ENCODE data around the gene TAS1R2.

TAS1R2 gene

DNA sequence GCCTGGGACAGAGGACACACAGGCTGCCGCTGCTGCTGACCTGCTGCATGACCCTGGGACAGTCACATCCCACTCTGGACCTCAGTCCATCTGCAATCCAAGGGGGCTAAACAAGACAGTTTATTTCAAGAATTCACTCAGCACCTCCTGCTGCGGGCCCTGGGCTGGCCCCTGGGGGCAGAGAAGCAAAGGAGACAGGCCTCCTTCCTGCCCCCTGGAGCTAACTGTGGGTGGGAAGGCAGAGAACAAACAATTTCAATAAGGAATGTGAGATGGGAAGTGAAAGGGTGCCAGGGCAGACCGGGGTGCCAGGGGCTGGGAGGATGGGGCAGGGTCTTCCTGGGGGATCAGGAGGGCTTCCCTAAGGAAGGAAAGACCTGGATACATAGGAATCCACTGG is 60.0 kb downstream of the TAS1R2 start:
- no peak for DNase-seq (ENCODE audit: low read depth)

GRCh38 chr1:18798946-18799345 is 60.5 kb downstream of the TAS1R2 start:
- DNase-seq (ENCODE audit: low read depth), result no peak

- no peak for DNase-seq (ENCODE audit: low read depth)
Measured at GRCh38 chr1:18798533-18798932, 60.9 kb downstream of the TAS1R2 start.

GRCh38 chr1:18796950-18797349 is 62.5 kb downstream of the TAS1R2 start:
- no peak for DNase-seq (ENCODE audit: low read depth)

- DNase-seq (ENCODE audit: low read depth), result no peak
Measured at GRCh38 chr1:18795002-18795689, 64.3 kb downstream of the TAS1R2 start.

GRCh38 chr1:18794561-18794960 is 64.9 kb downstream of the TAS1R2 start:
- DNase-seq (ENCODE audit: low read depth), result no peak

DNA sequence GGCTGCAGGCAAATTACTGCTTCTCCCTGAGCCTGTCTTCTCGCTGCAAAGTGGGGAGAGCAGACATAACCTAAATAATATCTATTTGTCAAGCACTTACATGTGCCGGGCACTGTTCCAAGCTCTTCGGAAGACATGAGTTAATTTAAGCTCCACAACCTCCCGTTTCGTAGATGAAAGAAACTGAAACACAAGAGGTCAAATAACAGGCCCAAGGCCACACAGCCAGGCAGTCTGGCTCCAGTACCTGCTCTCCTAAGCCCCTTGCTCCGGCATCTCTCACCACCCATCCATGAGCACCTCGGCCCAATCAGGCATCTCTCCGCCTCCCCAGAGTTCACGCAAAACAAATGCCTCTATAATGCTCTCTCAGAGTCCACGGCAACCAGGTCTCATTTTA is 65.4 kb downstream of the TAS1R2 start:
- no peak for DNase-seq (ENCODE audit: low read depth)

DNA sequence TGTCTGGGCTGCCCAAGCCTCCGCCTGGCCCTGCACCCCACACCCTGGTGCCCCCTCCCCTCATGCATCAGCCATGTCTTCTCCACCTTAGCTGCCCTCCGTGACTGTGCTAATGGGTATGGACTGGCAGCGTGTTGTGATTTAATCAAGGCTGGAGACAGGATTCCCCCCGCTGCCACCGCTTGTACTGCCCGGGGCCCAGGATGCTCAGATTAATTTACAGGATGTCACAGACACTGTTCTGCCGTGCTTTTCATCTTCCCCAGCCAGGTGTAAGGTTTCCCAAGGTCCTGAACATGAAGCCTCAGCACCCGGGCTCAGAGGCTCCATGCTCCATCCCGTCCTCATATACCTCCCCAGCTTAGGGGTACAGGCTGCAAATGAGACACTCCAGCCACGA is 66.3 kb downstream of the TAS1R2 start:
- no peak for DNase-seq (ENCODE audit: low read depth)

- DNase-seq (ENCODE audit: low read depth), result no peak
Measured at GRCh38 chr1:18792747-18793146, 66.7 kb downstream of the TAS1R2 start.
